ENCODE results near the gene RNU5B-1. TPM values are rescaled to one million over a fixed set of nuclear protein-coding genes. Genes with fewer than 3 reads are reported as not detected.

Gene RNU5B-1
- total RNA-seq, 1 experiment from 2014 or later = 25.8 TPM

DNA sequence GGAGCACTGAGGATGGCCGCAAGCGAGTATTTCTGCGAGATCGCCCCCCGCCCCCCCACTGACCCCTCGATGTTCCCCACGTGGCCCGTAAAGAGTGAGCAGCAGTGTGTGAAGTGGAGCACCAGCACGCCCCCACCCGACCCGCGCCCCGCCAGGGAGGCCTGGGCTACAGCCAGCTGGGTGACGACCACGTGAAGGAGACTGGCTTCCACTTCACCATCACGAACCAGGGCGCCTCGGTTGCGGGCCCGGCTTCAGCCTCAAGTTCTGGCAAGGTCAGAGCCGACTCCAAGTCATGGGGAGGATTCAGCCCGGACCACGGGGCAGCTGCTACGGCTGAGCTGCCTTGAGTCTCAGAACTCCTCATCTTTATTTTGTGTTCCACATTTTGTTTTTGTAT, 2.4 kb upstream of the RNU5B-1 start:
- Mint-ChIP-seq H3K4me1 (ENCODE audit: low read depth, unreplicated experiment) (peaks cover 11% of the 10 kb centered on the region), H3K4me3 (ENCODE audit: low read depth, unreplicated experiment) (no peak overlapping the region), H3K9me3 (ENCODE audit: low read depth, unreplicated experiment) (no peaks in the 10 kb centered on the region), H3K36me3 (ENCODE audit: insufficient read depth, unreplicated experiment) (peaks cover 39% of the 10 kb centered on the region), H3K27me3 (ENCODE audit: unreplicated experiment) (no peaks in the 10 kb centered on the region), H3K27ac (ENCODE audit: unreplicated experiment) (no peak overlapping the region)
- intact Hi-C loops (cut with micrococcal nuclease; ENCODE audit: unreplicated experiment) = no loop called here
- CTCF ChIA-PET = no interaction called here
- no peak for DNase-seq
- TF ChIP-seq, protein P1, sequence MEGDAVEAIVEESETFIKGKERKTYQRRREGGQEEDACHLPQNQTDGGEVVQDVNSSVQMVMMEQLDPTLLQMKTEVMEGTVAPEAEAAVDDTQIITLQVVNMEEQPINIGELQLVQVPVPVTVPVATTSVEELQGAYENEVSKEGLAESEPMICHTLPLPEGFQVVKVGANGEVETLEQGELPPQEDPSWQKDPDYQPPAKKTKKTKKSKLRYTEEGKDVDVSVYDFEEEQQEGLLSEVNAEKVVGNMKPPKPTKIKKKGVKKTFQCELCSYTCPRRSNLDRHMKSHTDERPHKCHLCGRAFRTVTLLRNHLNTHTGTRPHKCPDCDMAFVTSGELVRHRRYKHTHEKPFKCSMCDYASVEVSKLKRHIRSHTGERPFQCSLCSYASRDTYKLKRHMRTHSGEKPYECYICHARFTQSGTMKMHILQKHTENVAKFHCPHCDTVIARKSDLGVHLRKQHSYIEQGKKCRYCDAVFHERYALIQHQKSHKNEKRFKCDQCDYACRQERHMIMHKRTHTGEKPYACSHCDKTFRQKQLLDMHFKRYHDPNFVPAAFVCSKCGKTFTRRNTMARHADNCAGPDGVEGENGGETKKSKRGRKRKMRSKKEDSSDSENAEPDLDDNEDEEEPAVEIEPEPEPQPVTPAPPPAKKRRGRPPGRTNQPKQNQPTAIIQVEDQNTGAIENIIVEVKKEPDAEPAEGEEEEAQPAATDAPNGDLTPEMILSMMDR (IDR thresholded peaks at IDR 0.05; ENCODE audit: unreplicated experiment) = no peak
- no TSS peak for BruUV-seq (replicated peaks)

DNA sequence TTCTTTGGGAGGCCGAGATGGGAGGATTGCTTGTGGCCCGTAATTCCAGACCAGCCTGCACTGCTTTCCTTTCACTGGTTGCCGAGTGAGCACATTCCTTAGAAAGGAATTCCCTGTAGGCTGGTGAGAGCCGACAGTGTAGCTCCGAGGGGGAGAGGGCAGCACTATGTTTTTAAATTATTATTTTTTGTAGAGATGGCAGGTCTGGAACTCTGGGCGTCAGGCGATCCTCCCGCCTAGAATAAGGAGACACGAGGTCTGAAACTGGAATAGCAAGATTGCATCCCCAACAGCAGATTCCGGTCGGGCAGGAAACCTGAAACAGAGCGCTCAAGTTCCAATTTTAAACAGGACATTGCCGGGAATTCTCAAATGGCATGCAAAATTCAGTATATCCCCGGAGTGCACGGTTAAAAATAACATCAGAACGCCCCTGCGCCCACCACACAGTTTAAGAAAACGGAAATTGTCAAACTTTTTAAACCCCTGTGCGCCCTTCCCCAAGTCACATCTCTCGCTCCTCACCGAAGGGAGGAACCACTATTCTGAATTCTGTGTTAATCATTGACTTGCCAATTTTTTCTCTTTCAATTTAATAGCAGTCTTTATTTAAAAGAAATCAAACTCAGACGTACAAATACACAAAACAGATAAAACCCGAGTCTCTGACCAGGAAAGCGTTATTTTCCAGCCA, 643 bp upstream of the RNU5B-1 start:
- Mint-ChIP-seq H3K4me3 (ENCODE audit: low read depth, unreplicated experiment) (peak overlapping the region; percentile 87), H3K27ac (ENCODE audit: unreplicated experiment) (peak overlapping the region; percentile 100), H3K36me3 (ENCODE audit: insufficient read depth, unreplicated experiment) (peaks cover 31% of the 10 kb centered on the region), H3K9me3 (ENCODE audit: low read depth, unreplicated experiment) (no peaks in the 10 kb centered on the region), H3K27me3 (ENCODE audit: unreplicated experiment) (no peaks in the 10 kb centered on the region), H3K4me1 (ENCODE audit: low read depth, unreplicated experiment) (peaks cover 11% of the 10 kb centered on the region)
- intact Hi-C loops (cut with micrococcal nuclease; ENCODE audit: unreplicated experiment) = loop anchor here (2.0 kb wide), 1 partner anchor 115 kb away; no protein-coding TSS in a partner anchor
- CTCF ChIA-PET = interaction anchor here (1.0 to 1.2 kb wide), 2 partner anchors 18 to 81 kb away, joined by 3 to 4 read pairs; no protein-coding TSS in a partner anchor
- TF ChIP-seq, protein P1 (IDR thresholded peaks at IDR 0.05; ENCODE audit: unreplicated experiment) = no peak
- BruUV-seq (replicated peaks) = no TSS peak
- DNase-seq = peak; percentile 75

DNA sequence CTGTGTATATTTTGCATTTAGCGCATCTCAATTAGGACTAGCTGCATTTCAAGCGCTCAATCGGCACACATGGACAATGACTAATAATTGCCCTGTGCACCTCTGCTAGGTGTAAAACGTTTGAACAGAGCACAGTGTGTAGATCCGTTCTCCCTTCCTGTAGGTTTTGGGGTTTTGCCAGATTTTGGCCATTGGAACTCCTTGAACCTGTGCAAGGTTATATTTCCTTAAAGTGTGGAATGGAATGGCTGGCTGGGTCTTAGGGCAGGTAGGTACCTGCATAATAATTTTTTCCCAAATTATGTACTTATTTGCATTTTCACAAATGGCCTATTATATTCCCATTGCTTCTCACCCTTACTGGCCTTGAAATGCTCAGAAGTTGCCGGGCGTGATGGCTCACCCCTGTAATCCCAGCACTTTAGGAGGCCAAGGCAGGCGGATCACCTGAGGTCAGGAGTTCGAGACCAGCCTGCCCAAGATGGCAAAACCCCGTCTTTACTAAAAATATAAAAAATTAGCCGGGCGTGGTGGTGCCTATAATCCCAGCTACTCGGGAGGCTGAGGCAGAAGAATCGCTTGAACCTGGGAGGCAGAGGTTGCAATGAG, 777 bp downstream of the RNU5B-1 start:
- peak; percentile 14 for DNase-seq
- Mint-ChIP-seq H3K27me3 (ENCODE audit: unreplicated experiment) (no peaks in the 10 kb centered on the region), H3K9me3 (ENCODE audit: low read depth, unreplicated experiment) (no peaks in the 10 kb centered on the region), H3K27ac (ENCODE audit: unreplicated experiment) (peak overlapping the region; percentile 100), H3K4me3 (ENCODE audit: low read depth, unreplicated experiment) (peak overlapping the region; percentile 87), H3K36me3 (ENCODE audit: insufficient read depth, unreplicated experiment) (peaks cover 31% of the 10 kb centered on the region), H3K4me1 (ENCODE audit: low read depth, unreplicated experiment) (peaks cover 11% of the 10 kb centered on the region)
- CTCF ChIA-PET = interaction anchor here (0.6 to 1.3 kb wide), 10 partner anchors 9 to 307 kb away, joined by 3 to 8 read pairs (median 3); partner anchors contain the start of gene PARP16
- intact Hi-C loops (cut with micrococcal nuclease; ENCODE audit: unreplicated experiment) = loop anchor here (2.0 kb wide), 1 partner anchor 116 kb away; no protein-coding TSS in a partner anchor
- TF ChIP-seq, protein P1 (IDR thresholded peaks at IDR 0.05; ENCODE audit: unreplicated experiment) = no peak
- no TSS peak for BruUV-seq (replicated peaks)

DNA sequence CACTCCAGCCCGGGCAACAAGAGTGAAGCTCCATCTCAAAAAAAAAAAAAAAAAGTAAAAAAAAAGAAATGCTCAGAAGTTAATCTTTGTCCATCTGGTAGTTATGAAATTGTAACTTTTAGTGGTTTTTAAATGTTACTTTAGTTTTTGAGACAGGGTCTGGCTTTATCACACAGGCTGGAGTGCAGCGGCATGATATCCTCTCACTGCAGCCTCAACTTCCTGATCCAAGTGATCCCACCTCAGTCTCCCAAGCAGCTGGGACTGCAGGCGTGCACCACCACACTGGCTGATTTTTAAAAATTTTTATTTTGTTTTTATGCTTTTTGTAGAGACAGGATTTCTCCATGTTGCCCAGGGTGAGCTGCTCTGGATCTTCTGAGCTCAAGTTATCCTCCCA, 1.3 kb downstream of the RNU5B-1 start:
- TF ChIP-seq, protein P1 (IDR thresholded peaks at IDR 0.05; ENCODE audit: unreplicated experiment) = no peak
- H3K36me3 Mint-ChIP-seq (ENCODE audit: insufficient read depth, unreplicated experiment) = peaks cover 31% of the 10 kb centered on the region
- H3K4me1 Mint-ChIP-seq (ENCODE audit: low read depth, unreplicated experiment) = peaks cover 11% of the 10 kb centered on the region
- no peak for DNase-seq
- no TSS peak for BruUV-seq (replicated peaks)
- no peaks in the 10 kb centered on the region for H3K9me3 Mint-ChIP-seq (ENCODE audit: low read depth, unreplicated experiment)
- CTCF ChIA-PET = interaction anchor here (0.6 to 1.2 kb wide), 4 partner anchors 19 to 336 kb away, joined by 3 to 4 read pairs (median 3); partner anchors contain the start of gene PARP16
- H3K4me3 Mint-ChIP-seq (ENCODE audit: low read depth, unreplicated experiment) = no peak overlapping the region
- intact Hi-C loops (cut with micrococcal nuclease; ENCODE audit: unreplicated experiment) = loop anchor here (2.0 kb wide), 1 partner anchor 117 kb away; no protein-coding TSS in a partner anchor
- no peaks in the 10 kb centered on the region for H3K27me3 Mint-ChIP-seq (ENCODE audit: unreplicated experiment)
- H3K27ac Mint-ChIP-seq (ENCODE audit: unreplicated experiment) = no peak overlapping the region

All from Calu3 (cell line).